ENCODE measurements around the gene ODC1.

- TF ChIP-seq GATA2 (IDR thresholded peaks at IDR 0.05; ENCODE audit: low read depth, low read length), result no peak
- no peak for TF ChIP-seq GATA3 (IDR thresholded peaks at IDR 0.05; ENCODE audit: low read depth, low read length)
Observed at GRCh38 chr2:10398496-10398895, 49.6 kb downstream of the ODC1 start.

Data from SH-SY5Y (cell line).